ENCODE data around the gene SLC39A11. TPM values are rescaled to one million over a fixed set of nuclear protein-coding genes. Genes with fewer than 3 reads are reported as not detected.
A peak's percentile ranks its signal among the peaks of the same experiment; 100 is the strongest.

The SLC39A11 gene
- total and polyA plus RNA-seq, 2 of the 13 experiments (the other 11 are each of a cell fraction or from before 2014, with no cell fraction given) = 17.2 to 31.5 TPM

DNA sequence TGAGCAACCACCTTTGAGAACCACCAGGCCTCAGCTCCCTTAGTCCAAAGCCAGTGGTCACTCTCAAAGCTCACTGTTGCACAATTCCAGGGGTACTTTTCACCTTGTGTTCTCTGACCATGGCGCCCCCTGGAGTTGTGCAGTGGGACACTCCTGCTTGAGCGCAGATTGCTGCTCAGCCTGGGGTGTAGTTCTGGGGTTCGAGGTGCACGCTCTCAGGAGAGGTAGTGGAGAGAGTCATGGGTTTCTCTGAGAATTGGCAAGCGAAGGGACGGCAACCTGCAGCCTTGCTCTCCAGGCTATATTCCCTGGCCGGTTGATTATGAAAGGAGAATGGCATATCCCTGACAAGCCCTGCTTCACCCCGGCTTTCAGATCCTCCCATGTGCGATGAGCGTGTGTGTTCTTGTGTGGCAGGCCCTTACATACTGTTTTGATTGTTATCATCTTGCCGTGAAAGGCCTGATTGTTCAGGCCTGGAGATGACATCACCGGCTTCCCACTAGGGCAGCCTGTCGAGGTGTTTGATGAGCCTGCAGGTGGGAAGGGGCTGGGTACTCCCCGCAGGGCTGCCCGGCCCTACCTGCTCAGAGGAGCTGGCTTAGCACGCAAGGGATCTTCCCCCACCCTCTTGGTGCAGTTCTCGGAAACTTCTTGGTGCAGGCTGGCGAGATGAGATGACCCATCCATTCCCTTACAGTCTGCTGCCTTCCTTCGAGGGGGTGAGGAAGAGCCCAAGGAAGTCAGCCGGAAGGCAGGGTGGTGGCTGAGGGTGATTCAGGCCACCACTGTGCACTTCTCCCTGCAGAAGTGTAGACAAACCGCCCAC lies 431.2 kb downstream of the SLC39A11 start (continued):
- TF ChIP-seq ZKSCAN1 (IDR thresholded peaks at IDR 0.05; ENCODE audit: low read length) (no peak), ZNF501 (CRISPR knock-in tag; IDR thresholded peaks at IDR 0.05) (peak; percentile 71), JUND (CRISPR knock-in tag; IDR thresholded peaks at IDR 0.05) (peak; percentile 80; the same call in 1 of the 2 replicates), TRIM24 (CRISPR knock-in tag; IDR thresholded peaks at IDR 0.05) (no peak), SNRNP70 (IDR thresholded peaks at IDR 0.05; ENCODE audit: low read depth, low read length) (no peak), ZNF251 (CRISPR knock-in tag; IDR thresholded peaks at IDR 0.05) (no peak), LCORL (IDR thresholded peaks at IDR 0.05) (no peak), LCORL (CRISPR knock-in tag; IDR thresholded peaks at IDR 0.05) (0 out of 2 replicates have a peak, but pooled peaks have one; percentile 62), HIVEP1 (CRISPR knock-in tag; IDR thresholded peaks at IDR 0.05) (peak; percentile 46), NFYC (CRISPR knock-in tag; IDR thresholded peaks at IDR 0.05) (peak; percentile 47; the same call in 1 of the 2 replicates), ZMYM3 (CRISPR knock-in tag; IDR thresholded peaks at IDR 0.05) (peak; percentile 52; the same call in 1 of the 2 replicates), IKZF4 (CRISPR knock-in tag; IDR thresholded peaks at IDR 0.05; ENCODE audit: borderline replicate concordance, low read depth, not compliant biosample characterization) (no peak), SNAPC2 (CRISPR knock-in tag; IDR thresholded peaks at IDR 0.05) (no peak), ZNF883 (CRISPR knock-in tag; IDR thresholded peaks at IDR 0.05; ENCODE audit: not compliant biosample characterization) (no peak), ZNF879 (CRISPR knock-in tag; IDR thresholded peaks at IDR 0.05) (no peak), KAT7 (CRISPR knock-in tag; IDR thresholded peaks at IDR 0.05; ENCODE audit: borderline replicate concordance) (no peak), ELF3 (CRISPR knock-in tag; IDR thresholded peaks at IDR 0.05) (peak; percentile 77), HNRNPLL (IDR thresholded peaks at IDR 0.05; ENCODE audit: low read depth, low read length, poor library complexity, severe bottlenecking) (no peak), FOSL1 (CRISPR knock-in tag; IDR thresholded peaks at IDR 0.05; ENCODE audit: borderline replicate concordance) (no peak; the same call in 1 of the 2 replicates)
- TF ChIP-seq, protein P1, sequence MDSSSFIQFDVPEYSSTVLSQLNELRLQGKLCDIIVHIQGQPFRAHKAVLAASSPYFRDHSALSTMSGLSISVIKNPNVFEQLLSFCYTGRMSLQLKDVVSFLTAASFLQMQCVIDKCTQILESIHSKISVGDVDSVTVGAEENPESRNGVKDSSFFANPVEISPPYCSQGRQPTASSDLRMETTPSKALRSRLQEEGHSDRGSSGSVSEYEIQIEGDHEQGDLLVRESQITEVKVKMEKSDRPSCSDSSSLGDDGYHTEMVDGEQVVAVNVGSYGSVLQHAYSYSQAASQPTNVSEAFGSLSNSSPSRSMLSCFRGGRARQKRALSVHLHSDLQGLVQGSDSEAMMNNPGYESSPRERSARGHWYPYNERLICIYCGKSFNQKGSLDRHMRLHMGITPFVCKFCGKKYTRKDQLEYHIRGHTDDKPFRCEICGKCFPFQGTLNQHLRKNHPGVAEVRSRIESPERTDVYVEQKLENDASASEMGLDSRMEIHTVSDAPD (CRISPR knock-in tag; IDR thresholded peaks at IDR 0.05) = no peak
- TF ChIP-seq, protein P2, sequence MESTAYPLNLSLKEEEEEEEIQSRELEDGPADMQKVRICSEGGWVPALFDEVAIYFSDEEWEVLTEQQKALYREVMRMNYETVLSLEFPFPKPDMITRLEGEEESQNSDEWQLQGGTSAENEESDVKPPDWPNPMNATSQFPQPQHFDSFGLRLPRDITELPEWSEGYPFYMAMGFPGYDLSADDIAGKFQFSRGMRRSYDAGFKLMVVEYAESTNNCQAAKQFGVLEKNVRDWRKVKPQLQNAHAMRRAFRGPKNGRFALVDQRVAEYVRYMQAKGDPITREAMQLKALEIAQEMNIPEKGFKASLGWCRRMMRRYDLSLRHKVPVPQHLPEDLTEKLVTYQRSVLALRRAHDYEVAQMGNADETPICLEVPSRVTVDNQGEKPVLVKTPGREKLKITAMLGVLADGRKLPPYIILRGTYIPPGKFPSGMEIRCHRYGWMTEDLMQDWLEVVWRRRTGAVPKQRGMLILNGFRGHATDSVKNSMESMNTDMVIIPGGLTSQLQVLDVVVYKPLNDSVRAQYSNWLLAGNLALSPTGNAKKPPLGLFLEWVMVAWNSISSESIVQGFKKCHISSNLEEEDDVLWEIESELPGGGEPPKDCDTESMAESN (CRISPR knock-in tag; conservative IDR thresholded peaks at IDR 0.05) = peak; percentile 62; the same call in 1 of the 2 replicates
- TF ChIP-seq, protein P3, sequence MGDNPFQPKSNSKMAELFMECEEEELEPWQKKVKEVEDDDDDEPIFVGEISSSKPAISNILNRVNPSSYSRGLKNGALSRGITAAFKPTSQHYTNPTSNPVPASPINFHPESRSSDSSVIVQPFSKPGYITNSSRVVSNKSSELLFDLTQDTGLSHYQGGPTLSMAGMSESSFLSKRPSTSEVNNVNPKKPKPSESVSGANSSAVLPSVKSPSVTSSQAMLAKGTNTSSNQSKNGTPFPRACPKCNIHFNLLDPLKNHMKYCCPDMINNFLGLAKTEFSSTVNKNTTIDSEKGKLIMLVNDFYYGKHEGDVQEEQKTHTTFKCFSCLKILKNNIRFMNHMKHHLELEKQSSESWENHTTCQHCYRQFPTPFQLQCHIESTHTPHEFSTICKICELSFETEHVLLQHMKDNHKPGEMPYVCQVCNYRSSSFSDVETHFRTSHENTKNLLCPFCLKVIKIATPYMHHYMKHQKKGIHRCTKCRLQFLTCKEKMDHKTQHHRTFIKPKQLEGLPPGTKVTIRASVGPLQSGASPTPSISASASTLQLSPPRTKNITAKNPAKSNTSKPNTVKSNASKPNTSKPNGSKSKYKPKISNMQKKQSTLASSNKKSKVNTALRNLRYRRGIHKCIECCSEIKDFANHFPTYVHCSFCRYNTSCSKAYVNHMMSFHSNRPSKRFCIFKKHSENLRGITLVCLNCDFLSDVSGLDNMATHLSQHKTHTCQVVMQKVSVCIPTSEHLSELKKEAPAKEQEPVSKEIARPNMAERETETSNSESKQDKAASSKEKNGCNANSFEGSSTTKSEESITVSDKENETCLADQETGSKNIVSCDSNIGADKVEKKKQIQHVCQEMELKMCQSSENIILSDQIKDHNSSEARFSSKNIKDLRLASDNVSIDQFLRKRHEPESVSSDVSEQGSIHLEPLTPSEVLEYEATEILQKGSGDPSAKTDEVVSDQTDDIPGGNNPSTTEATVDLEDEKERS (CRISPR knock-in tag; IDR thresholded peaks at IDR 0.05) = no peak
- TF ChIP-seq, protein P4, sequence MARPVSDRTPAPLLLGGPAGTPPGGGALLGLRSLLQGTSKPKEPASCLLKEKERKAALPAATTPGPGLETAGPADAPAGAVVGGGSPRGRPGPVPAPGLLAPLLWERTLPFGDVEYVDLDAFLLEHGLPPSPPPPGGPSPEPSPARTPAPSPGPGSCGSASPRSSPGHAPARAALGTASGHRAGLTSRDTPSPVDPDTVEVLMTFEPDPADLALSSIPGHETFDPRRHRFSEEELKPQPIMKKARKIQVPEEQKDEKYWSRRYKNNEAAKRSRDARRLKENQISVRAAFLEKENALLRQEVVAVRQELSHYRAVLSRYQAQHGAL (CRISPR knock-in tag; IDR thresholded peaks at IDR 0.05; ENCODE audit: not compliant biosample characterization) = no peak

Measured in HepG2 (cell line).